NCI-H460 (cell line): ENCODE results near the gene CCDC186. TPM values are rescaled to one million over a fixed set of nuclear protein-coding genes. Genes with fewer than 3 reads are reported as not detected.
"Not testable (repeated sequence)": the region's sequence is repeated elsewhere in the genome, so short reads cannot be mapped to it uniquely, and the experiment has no call there.

Experiments used
- DNase-seq: peaks from one replicate; pipeline ENCODE4 v3.0.0-alpha.2; 2016; ENCODE audit warnings: low read depth; ENCODE audit errors: extremely low read depth
- total RNA-seq: library from RNA; depleted of rRNA; stranded (reverse); fragments of >200 nt; shearing (Covaris generic); gene quantifications from 2 replicates; pipeline ENCODE4 v1.2.3, GENCODE V29; 2014

Gene CCDC186
- total RNA-seq, 1 experiment from 2014 or later = 10.1 TPM

DNA sequence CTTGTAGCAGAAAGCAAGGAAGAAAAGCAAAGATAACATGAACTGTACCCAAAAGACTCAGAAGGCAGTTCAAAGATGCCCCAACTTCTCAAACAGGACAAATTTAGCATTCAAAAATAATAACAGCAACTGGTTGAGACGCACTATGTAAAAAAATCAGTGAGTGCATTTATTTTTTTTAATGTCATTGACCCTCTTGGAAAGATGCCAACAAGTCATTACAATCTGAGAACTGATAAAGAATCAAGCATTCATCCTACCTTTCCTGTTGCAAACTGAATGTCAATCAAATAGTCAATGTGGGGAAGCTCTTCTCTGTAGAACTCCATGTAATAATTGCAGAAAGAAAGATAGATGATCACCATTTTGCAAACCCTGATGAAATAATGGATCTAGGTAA lies 1.7 kb upstream of the CCDC186 start:
- DNase-seq = no peak

DNA sequence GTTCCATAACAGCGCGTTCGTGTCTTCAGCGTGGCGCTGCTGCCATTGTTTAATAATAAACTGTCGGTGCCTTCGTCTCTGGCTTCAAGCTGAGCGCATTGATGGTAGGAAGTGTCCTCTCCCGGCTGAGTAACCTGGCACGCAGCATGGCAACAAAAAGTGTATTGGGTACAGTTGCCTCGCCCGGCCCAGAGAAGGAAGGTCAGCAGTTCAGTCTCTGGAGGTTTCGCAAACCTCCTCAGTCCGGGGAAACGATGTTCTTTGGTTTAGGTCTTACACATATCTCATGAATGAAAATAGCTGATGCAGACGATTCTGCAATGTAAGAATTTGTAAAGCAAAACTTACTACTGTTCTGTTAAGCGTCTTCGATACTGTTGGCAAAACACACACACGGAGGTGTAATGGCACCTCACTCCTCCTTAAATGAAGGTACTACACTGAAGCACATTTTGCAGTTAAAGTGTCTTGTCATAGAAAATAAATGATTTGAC lies 739 bp upstream of the CCDC186 start:
- no peak for DNase-seq

DNA sequence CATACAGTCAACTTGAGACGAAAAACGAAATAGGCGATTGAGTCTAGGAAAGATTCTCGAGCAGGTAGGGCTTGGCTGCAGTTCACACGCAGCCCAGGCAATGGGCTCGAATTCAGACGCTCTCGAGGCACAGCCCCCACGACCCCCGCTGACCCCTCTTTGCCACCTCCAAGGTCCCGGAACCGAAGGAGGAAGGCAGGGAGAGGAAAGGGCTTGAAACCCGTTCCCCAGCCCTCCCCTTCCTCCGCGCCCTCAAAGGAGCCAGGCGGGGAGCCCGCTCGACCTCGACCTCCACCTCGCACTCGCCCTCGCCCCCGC lies 441 bp downstream of the CCDC186 start:
- DNase-seq = no peak

DNA sequence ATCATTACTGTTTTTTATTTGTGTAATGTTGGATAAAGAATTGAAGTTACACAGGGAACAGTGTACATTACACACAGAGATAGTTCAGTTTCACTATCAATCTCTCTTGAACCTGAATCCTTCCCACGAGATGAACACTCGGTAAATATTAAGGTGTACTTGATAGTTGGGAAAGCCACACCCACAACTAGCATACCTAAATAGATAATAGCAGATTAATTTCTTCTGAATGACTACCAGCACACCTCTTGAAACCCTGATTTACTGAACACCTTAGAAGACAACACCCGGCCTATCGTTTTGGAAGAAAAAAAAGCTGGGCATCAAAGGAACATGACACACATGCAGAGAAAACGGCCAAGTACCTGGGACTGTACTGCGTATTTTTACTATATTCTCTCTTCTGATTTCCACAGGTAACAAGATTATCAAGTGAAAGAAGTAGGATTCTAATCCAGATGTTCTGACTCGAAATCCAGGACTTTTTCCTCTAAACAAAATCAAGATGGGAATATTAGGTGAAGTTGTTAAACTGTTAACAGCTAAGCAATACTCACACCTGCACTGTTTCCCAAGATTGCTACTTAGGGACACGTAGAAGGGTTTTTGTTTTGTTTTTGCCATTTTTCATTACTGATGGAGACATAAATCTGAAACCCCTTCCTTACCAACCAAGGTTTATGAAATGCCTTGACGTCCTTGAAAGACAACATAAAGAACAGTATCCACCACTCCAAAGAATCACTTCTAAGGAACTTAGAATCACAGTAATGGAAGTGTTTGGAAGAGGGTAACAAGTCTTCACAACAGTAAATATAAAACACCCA lies 1.0 kb downstream of the CCDC186 start:
- DNase-seq = no peak

DNA sequence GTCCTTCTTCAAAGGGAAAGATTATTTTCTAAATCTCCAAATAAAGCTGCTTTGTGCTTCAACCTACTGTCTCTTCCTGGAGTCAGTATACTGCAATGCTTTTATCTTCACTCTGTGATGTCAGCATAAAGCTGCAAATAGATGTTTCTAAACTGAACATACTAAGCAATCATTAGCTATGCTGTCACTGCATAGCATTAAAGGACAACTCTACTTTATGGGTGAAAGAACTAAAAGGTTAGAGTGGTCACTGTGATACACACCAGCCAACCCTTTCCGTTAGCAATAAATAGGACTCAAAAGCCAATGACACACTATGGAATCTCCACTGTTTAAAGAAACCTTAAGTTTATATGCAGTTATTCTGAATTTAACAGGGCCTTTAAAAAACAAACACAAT lies 1.8 kb downstream of the CCDC186 start:
- DNase-seq = no peak

DNA sequence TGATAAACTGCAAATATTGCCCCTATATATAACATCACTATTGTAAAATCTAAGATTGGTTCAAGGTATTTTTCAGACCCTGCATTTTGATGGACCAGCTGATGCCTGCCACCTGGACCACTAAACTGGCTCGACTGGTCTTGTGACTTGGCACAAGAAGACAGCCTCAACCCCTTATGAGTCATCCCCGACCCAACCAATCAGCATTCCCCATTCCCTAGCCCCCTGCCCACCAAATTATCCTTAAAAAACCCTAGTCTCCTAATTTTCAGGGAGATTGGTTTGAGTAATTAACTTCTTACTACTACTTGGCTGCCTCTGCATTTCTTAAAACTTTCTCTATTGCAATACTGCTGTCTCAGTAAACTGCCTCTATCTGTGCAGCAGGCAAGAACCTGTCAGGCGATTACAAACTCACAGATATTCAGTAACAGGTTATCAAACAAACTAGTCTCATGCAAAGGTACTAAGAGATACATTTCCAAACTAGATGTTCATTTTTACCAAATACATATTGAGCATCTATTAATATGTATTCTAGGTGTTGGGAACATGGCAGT lies 5.5 kb downstream of the CCDC186 start:
- no peak for DNase-seq

DNA sequence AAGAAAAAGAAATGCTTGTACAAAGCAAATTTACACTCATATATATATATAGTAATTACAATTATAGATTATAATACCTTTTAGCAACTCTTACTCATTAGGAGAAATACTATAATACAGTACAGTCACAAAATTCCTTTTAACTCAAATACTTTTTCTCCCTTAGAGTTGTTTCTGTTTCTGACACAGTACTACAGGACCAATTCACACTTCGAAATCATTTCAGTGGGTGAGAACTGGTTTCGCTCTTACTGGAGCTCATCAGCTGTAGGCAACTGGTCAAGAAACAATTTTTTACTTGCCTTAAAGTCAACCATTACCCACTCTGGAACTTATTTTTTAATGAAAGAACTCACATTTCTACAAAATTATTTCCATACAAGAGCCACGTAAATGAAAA lies 6.0 kb downstream of the CCDC186 start:
- no peak for DNase-seq

DNA sequence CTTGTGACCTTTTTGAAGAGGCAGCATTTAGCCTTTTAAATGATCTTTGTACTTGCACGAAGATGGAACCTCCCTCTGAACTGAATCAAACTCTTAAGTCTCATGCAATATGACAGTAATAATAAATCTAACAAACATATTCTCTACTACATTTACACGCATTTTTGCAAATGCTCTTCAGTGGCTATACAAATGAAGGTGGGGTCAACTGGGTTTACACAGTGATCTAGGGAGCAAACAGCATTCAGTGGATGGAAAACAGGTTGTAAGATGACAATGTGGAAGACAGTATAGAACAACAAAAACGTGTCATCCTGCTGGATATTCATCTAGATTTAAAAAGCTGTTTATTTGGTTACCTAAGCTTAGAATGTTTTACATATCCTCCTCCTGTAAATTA lies 7.5 kb downstream of the CCDC186 start:
- no peak for DNase-seq

DNA sequence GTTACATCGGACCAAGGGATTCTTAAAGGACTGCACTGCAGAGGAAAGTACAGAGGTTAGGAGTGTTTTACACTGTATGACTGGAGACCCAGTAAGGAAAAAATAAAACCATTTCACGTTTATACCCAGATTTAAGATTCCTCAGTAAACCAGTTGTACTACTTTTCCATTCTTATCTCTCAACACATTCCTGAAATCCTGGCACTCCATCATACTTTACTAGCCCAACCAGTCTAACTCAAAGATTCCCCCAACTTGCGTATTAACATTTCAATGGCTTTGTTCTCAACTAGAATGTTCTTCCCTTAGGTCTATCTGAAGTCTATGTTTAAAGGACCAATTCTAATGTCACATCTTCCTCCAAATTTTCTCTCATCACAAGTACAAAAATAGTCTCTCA lies 8.0 kb downstream of the CCDC186 start:
- no peak for DNase-seq

DNA sequence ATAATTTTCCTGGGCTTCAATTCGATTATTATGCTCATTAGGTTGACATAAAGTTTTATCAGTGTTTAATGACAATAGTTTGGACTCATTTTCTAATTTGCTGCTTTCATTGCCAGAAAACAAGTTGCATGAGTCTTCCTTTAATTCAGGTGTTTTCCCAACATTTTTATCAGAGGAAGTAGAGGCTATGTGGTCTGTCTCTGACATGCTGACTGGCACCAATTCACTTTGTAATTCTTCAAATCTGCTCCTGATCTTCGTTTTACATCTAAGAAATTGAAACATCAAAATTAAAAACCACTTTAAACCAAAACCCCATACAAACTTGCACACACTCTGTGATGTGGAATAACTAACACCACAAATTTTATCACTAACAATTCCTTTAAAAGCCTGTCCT lies 10.9 kb downstream of the CCDC186 start:
- DNase-seq = no peak

DNA sequence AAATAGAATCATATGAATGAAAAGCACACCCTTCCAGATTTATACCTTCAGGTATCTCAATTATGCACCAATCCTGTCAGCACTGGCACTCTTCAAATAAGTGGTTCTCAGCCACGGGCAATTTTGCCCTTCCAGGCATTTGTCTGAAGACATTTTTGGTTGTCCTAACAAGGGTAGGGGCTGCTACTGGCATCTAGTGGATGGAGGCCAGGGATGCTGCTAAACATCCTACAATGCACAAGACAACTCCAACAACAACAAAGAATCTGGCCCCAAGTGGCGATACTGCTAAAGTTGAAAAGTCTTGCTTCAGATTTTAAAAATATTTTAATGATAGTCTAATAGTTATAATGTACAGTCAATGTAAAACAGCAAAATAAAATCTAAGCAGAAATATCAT lies 16.1 kb downstream of the CCDC186 start:
- no peak for DNase-seq

DNA sequence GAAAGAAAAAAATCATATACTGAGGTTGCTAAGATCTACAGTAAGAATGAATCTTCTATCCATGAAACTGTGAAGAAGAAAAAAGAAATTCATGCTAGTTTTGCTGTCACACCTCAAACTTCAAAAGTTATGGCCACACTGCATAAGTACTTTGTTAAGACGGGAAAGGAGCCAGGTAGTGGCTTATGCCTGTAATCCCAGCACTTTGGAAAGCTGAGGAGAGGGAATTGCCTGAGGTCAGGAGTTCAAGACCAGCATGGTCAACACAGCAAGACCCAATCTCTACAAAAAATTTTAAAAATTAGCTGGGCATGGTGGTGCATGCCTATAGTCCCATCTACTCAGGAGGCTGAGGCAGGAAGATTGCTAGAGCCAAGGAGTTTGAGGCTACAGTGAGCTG lies 22.1 kb downstream of the CCDC186 start:
- DNase-seq = no peak

DNA sequence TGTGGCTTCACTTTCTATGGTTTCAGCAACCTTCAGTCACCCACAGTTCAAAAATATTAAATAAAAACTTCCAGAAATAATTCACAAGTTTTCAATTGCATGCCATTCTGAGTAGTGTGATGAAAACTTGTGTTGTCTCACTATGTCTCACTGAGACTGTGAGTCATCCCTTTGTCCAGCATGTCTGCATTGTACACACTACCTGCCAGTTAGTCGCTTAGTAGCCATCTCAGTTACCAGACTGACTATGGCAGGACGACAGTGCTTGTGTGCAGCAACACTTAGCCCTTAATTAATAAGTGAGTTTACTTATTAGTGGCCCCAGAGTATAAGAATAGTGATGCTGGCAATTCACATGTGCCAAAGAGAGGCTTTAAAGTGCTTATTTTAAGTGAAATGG lies 22.5 kb downstream of the CCDC186 start:
- DNase-seq = no peak

DNA sequence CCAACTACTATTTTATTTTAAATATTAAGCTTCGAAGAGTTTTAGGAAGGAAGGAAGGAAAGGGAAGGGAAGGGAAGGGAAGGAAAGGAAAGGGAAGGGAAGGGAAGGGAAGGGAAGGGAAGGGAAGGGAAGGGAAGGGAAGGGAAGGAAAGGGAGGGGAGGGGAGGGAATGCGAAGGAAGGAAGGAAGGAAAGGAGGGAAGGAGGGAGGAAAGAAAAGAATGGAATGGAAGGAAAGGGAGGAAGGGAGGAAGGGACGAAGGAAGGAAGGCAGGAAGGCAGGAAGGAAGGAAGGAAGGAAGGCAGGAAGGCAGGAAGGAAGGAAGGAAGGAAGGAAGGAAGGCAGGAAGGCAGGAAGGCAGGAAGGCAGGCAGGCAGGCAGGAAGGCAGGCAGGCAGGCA lies 24.5 kb downstream of the CCDC186 start:
- DNase-seq = not testable (repeated sequence)

DNA sequence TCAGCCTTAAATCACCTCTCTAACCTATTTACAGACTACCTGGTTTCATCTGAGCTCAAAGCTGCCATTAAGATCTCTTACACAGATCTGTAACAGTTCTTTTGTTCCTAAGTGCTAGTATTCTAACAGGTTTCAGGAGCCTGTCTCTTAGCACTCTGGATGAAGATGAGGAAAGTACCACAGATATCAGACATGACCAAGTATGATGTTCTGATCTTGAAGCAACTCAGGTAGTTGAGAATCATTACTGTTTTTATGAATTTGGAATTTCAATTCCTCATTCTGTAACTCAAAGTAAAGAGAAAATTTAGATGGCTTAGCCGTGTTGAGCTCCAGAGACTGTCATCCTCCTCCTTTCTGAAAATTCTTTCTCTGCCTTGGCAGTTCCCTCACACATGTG lies 30.8 kb downstream of the CCDC186 start:
- no peak for DNase-seq

DNA sequence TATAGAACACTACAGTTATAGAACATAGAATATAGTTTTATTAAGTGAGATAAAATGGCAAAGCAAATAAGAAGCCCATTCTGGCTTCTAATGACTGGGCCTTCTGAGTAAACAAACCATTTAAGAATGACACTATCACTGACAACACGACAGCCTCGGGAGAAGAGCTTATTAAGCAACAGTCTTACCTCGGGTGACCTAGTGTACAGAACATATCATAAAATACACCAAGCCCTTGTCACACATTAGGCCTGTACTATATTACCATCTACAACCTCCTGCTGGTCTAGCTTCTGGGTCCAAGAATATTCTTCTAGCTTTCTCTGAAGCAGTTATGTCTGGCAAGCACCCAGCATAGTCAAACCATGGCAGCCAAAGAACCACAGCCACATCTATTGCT lies 32.0 kb downstream of the CCDC186 start:
- no peak for DNase-seq

DNA sequence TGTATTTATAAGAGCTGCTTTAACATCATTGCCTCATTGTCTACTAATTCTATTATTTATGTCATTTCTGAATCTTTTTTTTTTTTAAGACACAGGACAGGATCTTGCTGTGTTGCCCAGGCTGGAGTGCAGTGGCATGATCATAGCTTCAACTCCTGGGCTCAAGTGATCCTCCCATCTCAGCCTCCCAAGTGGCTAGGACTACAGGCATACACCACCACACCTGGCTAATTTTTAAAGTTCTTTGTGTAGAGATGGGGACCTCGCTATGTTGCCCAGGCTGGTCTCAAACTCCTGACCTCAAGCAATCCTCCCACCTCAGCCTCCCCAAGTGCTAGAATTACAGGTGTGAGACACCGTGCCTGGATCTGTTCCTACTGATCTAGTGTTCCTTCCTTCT lies 33.2 kb downstream of the CCDC186 start:
- DNase-seq = not testable (repeated sequence)

DNA sequence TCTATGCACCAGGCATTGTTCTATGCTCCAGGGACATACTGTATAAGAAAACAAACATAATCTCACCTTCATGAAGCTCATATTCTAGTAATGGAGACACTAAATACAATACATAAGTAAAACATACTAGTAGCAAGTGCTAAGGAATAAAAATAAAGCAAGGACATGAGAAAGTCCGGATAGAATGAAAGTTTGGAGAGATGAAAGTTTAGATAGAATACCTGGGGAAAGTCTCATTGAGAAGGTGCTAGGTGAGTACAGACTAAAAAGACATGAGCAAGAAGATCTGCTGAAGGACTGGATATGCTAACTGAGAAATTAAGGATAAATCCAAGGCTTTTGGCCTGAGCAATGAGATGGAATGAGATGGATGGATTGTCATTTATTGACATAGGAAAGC lies 34.0 kb downstream of the CCDC186 start:
- DNase-seq = no peak

DNA sequence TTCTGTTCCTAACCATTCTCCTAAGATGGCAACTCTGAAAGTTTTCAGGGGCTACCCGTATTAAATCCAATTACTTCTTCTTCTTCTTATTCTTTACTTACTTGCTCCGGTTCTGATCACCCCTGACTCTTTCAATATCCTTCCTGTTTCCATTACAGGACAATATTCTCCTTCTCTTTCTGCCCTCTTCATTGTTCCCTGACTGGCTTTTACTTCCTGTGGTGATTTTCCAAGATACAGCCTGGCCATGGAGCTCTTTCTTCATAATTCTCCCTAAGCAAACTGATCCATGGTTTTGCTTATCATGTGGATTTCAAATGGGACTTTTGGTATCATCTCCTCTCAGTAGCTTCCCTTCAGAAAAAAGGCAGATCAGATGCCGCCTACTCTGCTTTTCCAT lies 35.4 kb downstream of the CCDC186 start:
- no peak for DNase-seq

DNA sequence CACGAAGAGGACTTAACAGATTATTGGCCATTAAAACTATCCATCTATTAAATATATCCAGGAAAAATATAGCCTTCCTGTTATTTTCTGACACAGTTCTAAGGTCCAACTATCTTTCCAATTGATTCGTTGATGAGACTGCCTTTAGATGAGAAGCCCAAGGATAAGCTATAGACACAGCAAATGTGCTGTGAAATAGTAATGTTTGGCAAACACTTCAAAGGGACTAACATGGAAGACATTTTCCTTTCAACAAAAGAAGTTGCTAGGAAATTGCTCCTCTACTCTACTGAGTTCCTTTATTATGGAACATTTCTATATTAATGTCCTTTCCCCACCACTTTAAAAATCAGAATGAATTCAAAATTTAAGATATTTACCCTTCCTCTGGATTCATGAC lies 38.5 kb downstream of the CCDC186 start:
- DNase-seq = no peak

DNA sequence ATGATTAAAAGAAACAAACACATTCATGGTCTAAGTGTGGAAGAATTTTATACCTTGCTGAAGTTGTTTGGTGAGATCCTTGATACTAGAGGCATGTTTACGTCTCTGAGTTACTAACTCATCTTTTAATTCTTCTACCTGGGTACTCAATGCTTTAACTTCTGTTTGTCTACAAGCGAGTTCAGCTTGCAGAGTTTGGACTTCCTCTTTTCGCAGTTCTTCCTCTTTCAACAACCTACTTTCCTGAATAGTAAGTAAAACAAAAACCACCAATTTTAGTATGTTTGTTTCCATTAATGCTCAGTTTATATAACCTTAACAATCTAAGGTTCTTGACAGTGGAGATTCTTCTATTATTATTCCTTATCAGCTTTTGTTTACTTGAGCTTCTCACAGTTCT lies 42.9 kb downstream of the CCDC186 start:
- DNase-seq = no peak

DNA sequence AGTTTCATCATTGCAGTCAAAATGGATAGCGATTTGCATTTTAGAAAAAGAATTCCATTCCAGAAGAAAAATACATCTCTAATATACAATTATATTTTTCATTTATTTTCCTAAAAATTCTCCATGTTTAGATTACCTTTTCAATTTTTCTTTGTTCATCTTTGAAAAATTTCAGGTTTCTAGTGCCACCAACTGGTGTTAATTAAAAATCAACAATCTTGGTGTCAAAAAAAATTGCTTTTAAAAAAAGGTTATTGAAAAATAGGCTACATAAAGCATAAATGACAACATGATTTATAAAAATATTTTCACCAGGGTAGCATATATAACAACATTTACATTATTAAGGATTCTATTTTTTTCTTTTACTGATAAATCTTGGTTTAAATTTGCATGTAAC lies 53.0 kb downstream of the CCDC186 start:
- no peak for DNase-seq

DNA sequence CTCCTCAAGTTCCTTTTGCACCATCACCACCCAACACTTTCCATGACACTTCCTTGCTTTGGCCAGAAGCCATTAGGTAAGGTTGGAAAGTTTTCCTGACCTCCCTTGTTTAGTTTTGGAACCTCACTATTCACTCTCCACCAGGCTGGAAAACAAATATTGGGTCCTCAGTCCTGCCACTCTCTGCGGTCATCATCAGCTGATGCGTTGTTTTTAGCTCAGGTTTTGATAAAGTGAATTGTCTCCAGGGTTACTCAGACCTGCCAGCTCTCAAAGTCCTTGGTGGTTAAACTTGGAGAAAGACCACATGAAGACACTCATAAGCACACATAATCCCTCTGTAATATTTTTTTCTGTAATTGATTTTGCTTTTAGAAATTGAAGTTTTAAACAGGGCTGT lies 55.5 kb downstream of the CCDC186 start:
- no peak for DNase-seq
